ENCODE measurements around the gene ZNHIT6.

ZNHIT6 gene

GRCh38 chr1:85623061-85623471 is 85.2 kb downstream of the ZNHIT6 start (continued):
- TF ChIP-seq ZXDB (tag by site-specific recombination; IDR thresholded peaks at IDR 0.05) (peak; percentile 48; the same call in 1 of the 2 replicates), ZNF488 (tag by site-specific recombination; IDR thresholded peaks at IDR 0.05) (no peak), IKZF3 (tag by site-specific recombination; IDR thresholded peaks at IDR 0.05) (no peak), REPIN1 (tag by site-specific recombination; IDR thresholded peaks at IDR 0.05; ENCODE audit: low read depth) (no peak), PATZ1 (tag by site-specific recombination; IDR thresholded peaks at IDR 0.05) (no peak), OVOL3 (tag by site-specific recombination; IDR thresholded peaks at IDR 0.05) (no peak), ZBTB1 (tag by site-specific recombination; IDR thresholded peaks at IDR 0.05) (no peak), ZNF362 (tag by site-specific recombination; IDR thresholded peaks at IDR 0.05) (peak; percentile 62; the same call in 1 of the 2 replicates), ZNF639 (tag by site-specific recombination; IDR thresholded peaks at IDR 0.05) (peak; percentile 90), ZNF692 (tag by site-specific recombination; IDR thresholded peaks at IDR 0.05) (peak; percentile 25; the same call in 1 of the 2 replicates), ZNF830 (tag by site-specific recombination; IDR thresholded peaks at IDR 0.05; ENCODE audit: low read depth) (no peak), ZNF654 (tag by site-specific recombination; IDR thresholded peaks at IDR 0.05; ENCODE audit: low read depth) (0 out of 2 replicates have a peak, but pooled peaks have one; percentile 8), KLF8 (tag by site-specific recombination; IDR thresholded peaks at IDR 0.05) (peak; percentile 78), ZNF398 (tag by site-specific recombination; IDR thresholded peaks at IDR 0.05) (0 out of 2 replicates have a peak, but pooled peaks have one; percentile 26), SP7 (tag by site-specific recombination; IDR thresholded peaks at IDR 0.05) (peak; percentile 64), REST (tag by site-specific recombination; IDR thresholded peaks at IDR 0.05) (no peak), ZNF350 (tag by site-specific recombination; IDR thresholded peaks at IDR 0.05) (no peak), ZNF629 (tag by site-specific recombination; IDR thresholded peaks at IDR 0.05) (peak; percentile 80), ZNF292 (tag by site-specific recombination; IDR thresholded peaks at IDR 0.05; ENCODE audit: borderline replicate concordance, low read depth) (no peak), ELK4 (IDR thresholded peaks at IDR 0.05; ENCODE audit: borderline replicate concordance, low read depth, low read length) (no peak), ZFHX2 (tag by site-specific recombination; conservative IDR thresholded peaks at IDR 0.05) (0 out of 2 replicates have a peak, but pooled peaks have one; percentile 17), ZNF843 (tag by site-specific recombination; IDR thresholded peaks at IDR 0.05) (peak; percentile 33; the same call in 1 of the 2 replicates), OSR2 (tag by site-specific recombination; IDR thresholded peaks at IDR 0.05) (peak; percentile 43; the same call in 1 of the 2 replicates), PRDM6 (tag by site-specific recombination; IDR thresholded peaks at IDR 0.05) (peak; percentile 59; the same call in 1 of the 2 replicates)
